Cerebellar nuclear complex (tissue), 1 donor: ENCODE data around the gene POLR2C.
"Not testable (repeated sequence)": the region's sequence is repeated elsewhere in the genome, so short reads cannot be mapped to it uniquely, and the experiment has no call there.

Source experiments
- DNase-seq, 2 experiments: peaks; one replicate each; lab custom pipeline; 2025; lab: John Stamatoyannopoulos, UW

Gene POLR2C

GRCh38 chr16:57479976-57480753 is 17.7 kb downstream of the POLR2C start:
- DNase-seq: no peak

DNA sequence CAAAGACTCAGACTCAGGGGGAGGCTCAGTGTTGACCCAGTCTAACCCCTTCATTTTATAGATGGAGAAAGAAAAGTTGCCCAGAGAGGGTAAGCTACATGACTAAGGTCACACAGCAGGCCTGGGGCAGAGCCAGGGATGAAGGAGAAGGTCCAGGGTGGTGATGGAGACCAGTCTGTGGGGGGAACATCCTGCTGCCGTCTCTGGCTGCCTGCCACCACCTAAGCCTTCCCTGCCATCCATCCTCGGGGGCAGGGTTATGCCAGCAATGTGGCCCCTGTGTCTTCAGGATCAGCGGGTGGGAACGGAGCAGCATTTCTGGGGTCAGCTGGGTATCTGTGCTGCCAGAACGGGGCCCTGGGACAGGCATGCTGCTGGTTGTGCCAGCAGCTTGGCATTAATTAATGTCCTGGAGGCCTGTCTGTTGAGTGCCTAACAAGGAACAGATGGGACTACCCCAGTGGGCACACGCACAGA is 18.3 kb downstream of the POLR2C start:
- DNase-seq: peak in 1 of 2 experiments; percentile 23

DNA sequence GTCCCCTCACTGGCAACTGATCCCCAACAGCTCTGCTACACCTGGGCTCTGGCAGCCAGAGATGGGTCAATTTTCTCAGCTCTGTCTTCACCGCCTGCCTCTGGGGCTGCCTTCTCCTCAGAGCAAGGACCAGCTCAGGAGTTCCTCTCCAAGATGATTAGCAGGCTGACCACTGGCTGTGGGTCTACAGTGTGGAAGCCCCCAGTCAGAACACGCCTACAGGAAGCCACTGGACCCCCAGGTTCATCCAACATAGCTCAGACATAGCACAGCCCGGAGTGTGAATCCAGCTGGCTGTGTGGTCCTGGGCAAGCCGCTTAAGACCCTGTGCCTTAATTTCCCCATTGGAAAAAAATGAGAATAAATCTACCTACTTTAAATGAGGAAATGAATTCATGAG is 18.9 kb downstream of the POLR2C start:
- DNase-seq: no peak

GRCh38 chr16:57482845-57483545 is 20.5 kb downstream of the POLR2C start:
- no peak for DNase-seq

DNA sequence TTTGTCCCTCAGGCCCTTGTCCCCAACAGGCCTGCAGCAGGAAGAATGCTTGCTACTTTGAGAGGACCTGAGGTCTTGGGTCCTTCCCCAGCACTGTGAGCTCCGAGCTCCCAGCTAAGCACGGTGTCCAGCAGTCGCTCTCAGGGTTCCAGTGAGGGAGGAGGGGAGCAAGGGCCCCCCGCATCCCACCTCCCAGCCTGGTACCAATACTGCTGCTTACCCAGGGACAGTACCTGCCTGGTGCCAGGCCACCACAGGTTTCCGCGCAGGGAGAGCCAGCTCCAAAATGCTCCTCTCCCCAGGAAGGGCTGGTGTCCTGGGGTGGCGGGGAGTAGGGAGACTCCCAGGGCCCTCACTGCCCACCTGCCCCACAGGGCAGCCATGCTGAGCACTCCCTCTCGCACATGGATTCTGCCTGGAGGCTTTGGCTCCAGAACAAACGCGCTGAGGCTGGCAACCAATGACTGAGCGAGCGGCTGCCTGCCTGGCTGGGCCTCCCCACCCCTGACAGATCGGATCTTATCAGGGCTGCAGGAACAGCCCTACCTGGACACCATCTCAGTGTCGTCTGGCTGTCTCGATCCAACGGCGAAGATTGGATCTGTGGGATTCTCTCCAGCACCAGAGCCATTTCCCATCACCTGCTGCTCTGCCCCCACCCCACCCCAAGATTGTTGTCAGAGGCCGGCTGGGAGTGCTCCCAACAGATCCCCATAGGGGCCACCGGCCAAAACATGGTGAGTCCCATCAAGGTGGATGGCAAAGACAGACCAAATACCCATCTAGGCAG is 21.4 kb downstream of the POLR2C start:
- peak; percentile 28 to 73 for DNase-seq

- DNase-seq: no peak
Measured at GRCh38 chr16:57484515-57485005, 22.1 kb downstream of the POLR2C start.

- no peak for DNase-seq
Measured at GRCh38 chr16:57485091-57485915, 22.8 kb downstream of the POLR2C start.

GRCh38 chr16:57485916-57486857 is 23.7 kb downstream of the POLR2C start, which contains the start of gene DOK4:
Gene DOK4 (minus strand): TSS chr16:57486493. CDS start chr16:57479507, 6,986 bp downstream.
- DNase-seq: peak in 1 of 2 experiments; percentile 16

GRCh38 chr16:57486858-57487834 is 24.7 kb downstream of the POLR2C start:
- DNase-seq: no peak

- no peak for DNase-seq
Measured at GRCh38 chr16:57489229-57489628, 26.8 kb downstream of the POLR2C start.

- no peak for DNase-seq
Measured at GRCh38 chr16:57493767-57494166, 31.3 kb downstream of the POLR2C start.

DNA sequence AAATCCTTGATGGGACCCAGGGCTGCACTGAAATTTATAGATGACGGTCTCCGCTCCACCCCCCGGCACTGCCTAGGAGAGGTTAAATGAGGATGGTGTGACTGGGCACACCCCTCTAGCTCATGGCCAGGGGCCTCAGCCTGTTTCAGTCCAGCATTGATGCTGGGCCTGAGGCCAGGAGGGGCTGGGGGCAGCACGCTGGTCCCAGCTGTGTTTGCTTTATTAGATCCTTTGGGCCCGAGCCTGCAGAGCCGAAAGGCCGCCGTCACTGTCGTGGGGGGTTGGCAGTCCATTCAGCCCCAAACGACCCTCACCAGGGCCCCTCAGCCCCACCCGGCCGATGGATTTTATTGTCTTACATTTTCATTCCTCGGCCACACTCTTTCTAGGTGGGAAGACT is 34.6 kb downstream of the POLR2C start:
- no peak for DNase-seq

DNA sequence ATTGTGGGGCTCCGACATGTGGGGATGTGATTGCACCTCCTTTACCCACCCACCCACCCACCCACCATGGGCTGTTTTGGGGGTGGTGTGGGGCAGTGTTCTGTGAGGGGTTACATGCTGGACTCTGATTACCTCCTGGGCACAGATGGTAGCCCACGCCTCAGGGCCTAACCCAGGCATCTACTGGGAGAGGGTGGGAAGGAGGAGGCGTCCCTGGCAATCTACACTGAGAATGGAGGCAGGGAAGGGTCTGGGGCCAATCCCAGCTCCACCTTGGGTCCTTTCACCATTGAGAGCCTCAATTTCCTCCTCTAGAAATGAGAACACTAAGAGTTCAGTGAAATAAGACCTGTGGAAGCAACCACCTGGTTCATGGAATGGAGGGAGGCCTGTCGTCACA is 35.6 kb downstream of the POLR2C start:
- no peak for DNase-seq

DNA sequence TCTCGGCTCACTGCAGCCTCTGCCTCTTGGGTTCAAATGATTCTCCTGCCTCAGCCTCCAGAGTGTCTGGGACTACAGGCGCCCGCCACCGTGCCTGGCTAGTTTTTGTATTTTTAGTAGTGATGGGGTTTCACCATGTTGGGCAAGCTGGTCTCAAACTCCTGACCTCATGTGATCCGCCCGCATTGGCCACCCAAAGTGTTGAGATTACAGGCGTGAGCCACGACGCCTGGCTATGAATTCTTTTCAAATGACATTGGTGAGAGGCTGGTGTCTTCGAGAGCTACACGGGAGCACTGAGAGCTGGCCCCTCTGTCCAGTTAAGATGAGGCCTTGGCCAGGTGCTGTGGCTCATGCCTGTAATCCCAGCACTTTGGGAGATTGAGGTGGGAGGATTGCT is 37.5 kb downstream of the POLR2C start:
- DNase-seq: not testable (repeated sequence)

GRCh38 chr16:57500578-57501111 is 38.2 kb downstream of the POLR2C start:
- DNase-seq: no peak

GRCh38 chr16:57501492-57501891 is 39.0 kb downstream of the POLR2C start:
- no peak for DNase-seq

GRCh38 chr16:57502048-57502775 is 39.7 kb downstream of the POLR2C start:
- no peak for DNase-seq

DNA sequence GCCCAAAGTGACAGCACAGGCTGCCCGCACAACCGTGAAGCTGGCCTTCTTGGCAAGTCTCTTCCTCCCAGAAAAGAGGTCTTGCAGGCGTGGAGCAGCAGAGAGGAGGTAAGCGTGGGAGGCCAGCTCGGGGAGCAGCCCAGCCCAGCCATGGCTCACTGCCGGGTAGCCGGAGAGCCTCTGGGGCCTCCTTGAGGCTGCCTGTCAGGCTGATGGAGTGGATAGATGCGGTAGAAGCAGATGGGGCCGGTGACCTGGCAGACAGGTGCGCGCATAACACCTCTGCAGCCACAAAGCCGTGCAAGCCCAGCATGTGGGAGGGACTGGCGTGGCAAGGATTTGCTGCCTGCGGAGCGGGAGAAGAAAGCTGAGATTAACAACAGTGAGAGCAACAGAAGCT is 40.9 kb downstream of the POLR2C start:
- no peak for DNase-seq
